HepG2 (cell line): ENCODE data around the gene CDC25C.

ENCODE experiments used
- CEBPB ChIP-seq: IDR thresholded peaks from 2 replicates; pipeline ENCODE4 v1.6.1; 2011; ENCODE audit warnings: low read depth, low read length, improper control_type of control experiment, borderline replicate concordance
- HNF1A ChIP-seq, 2 experiments: sonication (generic) in 1 of 2; formaldehyde crosslinking in 1 of 2; IDR thresholded peaks; 2 replicates each; pipeline versions ENCODE4 v1.4.0 to v1.6.1; 2016 to 2020; ENCODE audit warnings: borderline replicate concordance in 1 of 2, low read depth in 1 of 2, mild to moderate bottlenecking in 1 of 2, missing genetic modification reagents in 1 of 2
- KLF6 ChIP-seq: IDR thresholded peaks from 2 replicates; pipeline ENCODE4 v1.8.0; 2016; ENCODE audit warnings: missing biosample characterization, missing genetic modification reagents
- MAZ ChIP-seq, 2 experiments: sonication (generic) in 1 of 2; formaldehyde crosslinking in 1 of 2; IDR thresholded peaks; 2 replicates each; pipeline versions ENCODE4 v1.5.0 to v1.6.1; 2012 to 2020; ENCODE audit warnings: low read depth in 2 of 2, mild to moderate bottlenecking in 2 of 2, borderline replicate concordance in 1 of 2, improper control_type of control experiment in 1 of 2, low read length in 1 of 2, missing genetic modification reagents in 1 of 2, moderate library complexity in 1 of 2
- POLR2A ChIP-seq, 2 experiments: IDR thresholded peaks; 2 replicates each; pipeline ENCODE4 v1.6.1; 2011; ENCODE audit warnings: low read depth in 2 of 2, low read length in 2 of 2, mild to moderate bottlenecking in 1 of 2, moderate library complexity in 1 of 2; ENCODE audit not compliant: insufficient read depth in 1 of 2
- SMC3 ChIP-seq: IDR thresholded peaks from 2 replicates; pipeline ENCODE4 v1.6.1; 2011; ENCODE audit warnings: low read length, improper control_type of control experiment
- ZMAT3 ChIP-seq: sonication (generic); formaldehyde crosslinking; conservative IDR thresholded peaks from 2 replicates; pipeline ENCODE4 v1.7.0; 2021; ENCODE audit warnings: missing genetic modification reagents
- ZNF264 ChIP-seq: sonication (generic); formaldehyde crosslinking; IDR thresholded peaks from 2 replicates; pipeline ENCODE4 v1.4.0; 2020; ENCODE audit warnings: missing genetic modification reagents
- ZNF274 ChIP-seq: sonication (generic); formaldehyde crosslinking; IDR thresholded peaks from 2 replicates; pipeline ENCODE4 v1.5.1; 2020; ENCODE audit warnings: mild to moderate bottlenecking, missing genetic modification reagents
- ZNF326 ChIP-seq: sonication (generic); formaldehyde crosslinking; IDR thresholded peaks from 2 replicates; pipeline ENCODE4 v1.4.0; 2020; ENCODE audit warnings: missing genetic modification reagents, borderline replicate concordance
- ZNF335 ChIP-seq: sonication (generic); formaldehyde crosslinking; IDR thresholded peaks from 2 replicates; pipeline ENCODE4 v1.4.0; 2020; ENCODE audit warnings: missing genetic modification reagents
- ZNF746 ChIP-seq: sonication (generic); formaldehyde crosslinking; IDR thresholded peaks from 2 replicates; pipeline ENCODE4 v1.8.0; 2022; ENCODE audit warnings: mild to moderate bottlenecking, missing genetic modification reagents
- TF ChIP-seq, protein P1 (sequence below): sonication (generic); formaldehyde crosslinking; IDR thresholded peaks from 2 replicates; pipeline ENCODE4 v1.5.0; 2020; ENCODE audit warnings: mild to moderate bottlenecking, missing genetic modification reagents, moderate library complexity
- TF ChIP-seq, protein P2 (sequence below): sonication (generic); formaldehyde crosslinking; IDR thresholded peaks from 2 replicates; pipeline ENCODE4 v1.8.0; 2022; ENCODE audit warnings: missing genetic modification reagents, mild to moderate bottlenecking, moderate library complexity, borderline replicate concordance

- TF ChIP-seq ZMAT3, result no peak
- no peak for TF ChIP-seq KLF6 (CRISPR knock-in tag)
- no peak for TF ChIP-seq ZNF746
- no peak for TF ChIP-seq MAZ (IDR thresholded peaks at IDR 0.05; ENCODE audit: borderline replicate concordance, low read depth, low read length)
- no peak for TF ChIP-seq MAZ (CRISPR knock-in tag; IDR thresholded peaks at IDR 0.05; ENCODE audit: low read depth)
- no peak for TF ChIP-seq SMC3
- no peak for TF ChIP-seq ZNF335 (CRISPR knock-in tag)
- TF ChIP-seq, protein P1, sequence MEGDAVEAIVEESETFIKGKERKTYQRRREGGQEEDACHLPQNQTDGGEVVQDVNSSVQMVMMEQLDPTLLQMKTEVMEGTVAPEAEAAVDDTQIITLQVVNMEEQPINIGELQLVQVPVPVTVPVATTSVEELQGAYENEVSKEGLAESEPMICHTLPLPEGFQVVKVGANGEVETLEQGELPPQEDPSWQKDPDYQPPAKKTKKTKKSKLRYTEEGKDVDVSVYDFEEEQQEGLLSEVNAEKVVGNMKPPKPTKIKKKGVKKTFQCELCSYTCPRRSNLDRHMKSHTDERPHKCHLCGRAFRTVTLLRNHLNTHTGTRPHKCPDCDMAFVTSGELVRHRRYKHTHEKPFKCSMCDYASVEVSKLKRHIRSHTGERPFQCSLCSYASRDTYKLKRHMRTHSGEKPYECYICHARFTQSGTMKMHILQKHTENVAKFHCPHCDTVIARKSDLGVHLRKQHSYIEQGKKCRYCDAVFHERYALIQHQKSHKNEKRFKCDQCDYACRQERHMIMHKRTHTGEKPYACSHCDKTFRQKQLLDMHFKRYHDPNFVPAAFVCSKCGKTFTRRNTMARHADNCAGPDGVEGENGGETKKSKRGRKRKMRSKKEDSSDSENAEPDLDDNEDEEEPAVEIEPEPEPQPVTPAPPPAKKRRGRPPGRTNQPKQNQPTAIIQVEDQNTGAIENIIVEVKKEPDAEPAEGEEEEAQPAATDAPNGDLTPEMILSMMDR, result no peak
- TF ChIP-seq, protein P2, sequence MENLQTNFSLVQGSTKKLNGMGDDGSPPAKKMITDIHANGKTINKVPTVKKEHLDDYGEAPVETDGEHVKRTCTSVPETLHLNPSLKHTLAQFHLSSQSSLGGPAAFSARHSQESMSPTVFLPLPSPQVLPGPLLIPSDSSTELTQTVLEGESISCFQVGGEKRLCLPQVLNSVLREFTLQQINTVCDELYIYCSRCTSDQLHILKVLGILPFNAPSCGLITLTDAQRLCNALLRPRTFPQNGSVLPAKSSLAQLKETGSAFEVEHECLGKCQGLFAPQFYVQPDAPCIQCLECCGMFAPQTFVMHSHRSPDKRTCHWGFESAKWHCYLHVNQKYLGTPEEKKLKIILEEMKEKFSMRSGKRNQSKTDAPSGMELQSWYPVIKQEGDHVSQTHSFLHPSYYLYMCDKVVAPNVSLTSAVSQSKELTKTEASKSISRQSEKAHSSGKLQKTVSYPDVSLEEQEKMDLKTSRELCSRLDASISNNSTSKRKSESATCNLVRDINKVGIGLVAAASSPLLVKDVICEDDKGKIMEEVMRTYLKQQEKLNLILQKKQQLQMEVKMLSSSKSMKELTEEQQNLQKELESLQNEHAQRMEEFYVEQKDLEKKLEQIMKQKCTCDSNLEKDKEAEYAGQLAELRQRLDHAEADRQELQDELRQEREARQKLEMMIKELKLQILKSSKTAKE (CRISPR knock-in tag), result no peak
- no peak for TF ChIP-seq ZNF274 (CRISPR knock-in tag)
- TF ChIP-seq HNF1A (IDR thresholded peaks at IDR 0.05; ENCODE audit: low read depth), result no peak
- no peak for TF ChIP-seq HNF1A (CRISPR knock-in tag; IDR thresholded peaks at IDR 0.05; ENCODE audit: borderline replicate concordance)
- TF ChIP-seq ZNF264 (CRISPR knock-in tag), result no peak
- no peak for TF ChIP-seq POLR2A (IDR thresholded peaks at IDR 0.05; ENCODE audit: insufficient read depth in 1 of 2, low read depth in 2 of 2, low read length in 2 of 2)
- TF ChIP-seq ZNF326 (CRISPR knock-in tag), result no peak
- no peak for TF ChIP-seq CEBPB
Measured at GRCh38 chr5:138238034-138238433, 93.6 kb downstream of the CDC25C start.
